Neural crest cell (in vitro differentiated cells): ENCODE data around the gene PLXNB2. TPM values are rescaled to one million over a fixed set of nuclear protein-coding genes. Genes with fewer than 3 reads are reported as not detected.

ENCODE experiments used
- DNase-seq: peaks from one replicate; pipeline ENCODE4 v3.0.0; 2021; ENCODE audit warnings: low read depth, mixed read lengths, low spot score
- H3K27ac Mint-ChIP-seq: one replicate; pipeline ENCODE4 v1.8.0; 2021; ENCODE audit warnings: mild to moderate bottlenecking, mixed read lengths; ENCODE audit not compliant: unreplicated experiment
- H3K27me3 Mint-ChIP-seq: 2 replicates; pipeline ENCODE4 v1.8.0; 2021; ENCODE audit warnings: low read depth, mild to moderate bottlenecking, mixed read lengths
- H3K36me3 Mint-ChIP-seq: 2 replicates; pipeline ENCODE4 v1.8.0; 2021; ENCODE audit warnings: low read depth, mild to moderate bottlenecking, mixed read lengths
- H3K4me1 Mint-ChIP-seq: 2 replicates; pipeline ENCODE4 v1.8.0; 2021; ENCODE audit warnings: mixed read lengths
- H3K4me3 Mint-ChIP-seq: one replicate; pipeline ENCODE4 v1.8.0; 2021; ENCODE audit warnings: mild to moderate bottlenecking, mixed read lengths
- H3K9me3 Mint-ChIP-seq: 2 replicates; pipeline ENCODE4 v1.8.0; 2021; ENCODE audit warnings: mixed read lengths
- CTCF ChIP-seq: fragments of 200-600 bp; sonication (generic); conservative IDR thresholded peaks from 2 replicates; pipeline ENCODE4 v1.5.0; 2021; ENCODE audit warnings: antibody characterized with exemption, mild to moderate bottlenecking
- total RNA-seq: library from RNA; stranded (reverse); gene quantifications from 2 replicates; pipeline ENCODE4 v1.2.1, GENCODE V29; 2021

PLXNB2 gene
- total RNA-seq, 1 donor from 2014 or later = 130 TPM

- no peaks in the 10 kb centered on the region for H3K36me3 Mint-ChIP-seq
- no peaks in the 10 kb centered on the region for H3K4me1 Mint-ChIP-seq
- no peak for TF ChIP-seq CTCF
- no peaks in the 10 kb centered on the region for H3K9me3 Mint-ChIP-seq
- H3K4me3 Mint-ChIP-seq = no peak overlapping the region
- no peak for DNase-seq
- H3K27ac Mint-ChIP-seq = no peak overlapping the region
- no peaks in the 10 kb centered on the region for H3K27me3 Mint-ChIP-seq
Observed at GRCh38 chr22:50255607-50256006, 51.8 kb downstream of the PLXNB2 start.

- no peak overlapping the region for H3K27ac Mint-ChIP-seq
- peaks cover 3% of the 10 kb centered on the region for H3K4me1 Mint-ChIP-seq
- no peaks in the 10 kb centered on the region for H3K9me3 Mint-ChIP-seq
- DNase-seq = no peak
- no peaks in the 10 kb centered on the region for H3K36me3 Mint-ChIP-seq
- no peak for TF ChIP-seq CTCF
- no peak overlapping the region for H3K4me3 Mint-ChIP-seq
- H3K27me3 Mint-ChIP-seq = no peaks in the 10 kb centered on the region
Observed at GRCh38 chr22:50255099-50255498, 52.3 kb downstream of the PLXNB2 start.

- Mint-ChIP-seq H3K4me1 (peaks cover 5% of the 10 kb centered on the region), H3K4me3 (peak overlapping the region; percentile 67), H3K27me3 (no peaks in the 10 kb centered on the region), H3K9me3 (no peaks in the 10 kb centered on the region), H3K36me3 (no peaks in the 10 kb centered on the region), H3K27ac (no peak overlapping the region)
- no peak for TF ChIP-seq CTCF
- DNase-seq = no peak
Observed at GRCh38 chr22:50253941-50254340, 53.5 kb downstream of the PLXNB2 start.

GRCh38 chr22:50253046-50253915 is 54.2 kb downstream of the PLXNB2 start:
- Mint-ChIP-seq H3K4me1 (peaks cover 5% of the 10 kb centered on the region), H3K27me3 (no peaks in the 10 kb centered on the region), H3K4me3 (peak overlapping the region; percentile 67), H3K27ac (no peak overlapping the region), H3K9me3 (no peaks in the 10 kb centered on the region), H3K36me3 (no peaks in the 10 kb centered on the region)
- no peak for TF ChIP-seq CTCF
- no peak for DNase-seq

GRCh38 chr22:50252082-50253045 is 55.1 kb downstream of the PLXNB2 start:
- peak; percentile 52 for DNase-seq
- Mint-ChIP-seq H3K27me3 (no peaks in the 10 kb centered on the region), H3K4me3 (peak overlapping the region; percentile 77), H3K9me3 (no peaks in the 10 kb centered on the region), H3K4me1 (peaks cover 10% of the 10 kb centered on the region), H3K36me3 (no peaks in the 10 kb centered on the region), H3K27ac (no peak overlapping the region)
- TF ChIP-seq CTCF = peak; percentile 65
